Airway epithelial cell (primary cell): Measurements from ENCODE around the gene DDI1. TPM values are rescaled to one million over a fixed set of nuclear protein-coding genes. Genes with fewer than 3 reads are reported as not detected.

Experiments
- total RNA-seq: library from RNA; depleted of rRNA; stranded (reverse); fragments of >200 nt; gene quantifications from 2 replicates; pipeline ENCODE4 v1.2.3, GENCODE V29; 2015

The DDI1 gene
- not detected in 2 replicates for total RNA-seq

GRCh38 chr11:104036588-104036987 is at the start of gene DDI1:
Gene DDI1 (plus strand): TSS chr11:104036640. CDS start chr11:104036823, 183 bp downstream.

Other genes starting within 250 kb of the DDI1 start
- 0.28 and 1.9 TPM in 2 replicates for gene PDGFD, start 127.5 kb downstream of the DDI1 start, total RNA-seq